GM12873 (cell line): Measurements from ENCODE around the gene HCN4.

Experiments
- CTCF ChIP-seq: IDR thresholded peaks from 2 replicates; pipeline ENCODE4 v1.5.1; 2012; ENCODE audit warnings: low read depth, mild to moderate bottlenecking, moderate library complexity, low read length, control low read depth; ENCODE audit not compliant: insufficient read depth; ENCODE audit errors: missing control alignments

HCN4 gene

GRCh38 chr15:73323374-73323955, 45.3 kb downstream of the HCN4 start:
- no peak for TF ChIP-seq CTCF

GRCh38 chr15:73322665-73323373, 45.9 kb downstream of the HCN4 start:
- TF ChIP-seq CTCF: no peak

GRCh38 chr15:73321496-73322450, 47.0 kb downstream of the HCN4 start:
- TF ChIP-seq CTCF: no peak

GRCh38 chr15:73320619-73321180, 48.1 kb downstream of the HCN4 start:
- no peak for TF ChIP-seq CTCF

- no peak for TF ChIP-seq CTCF
Measured at GRCh38 chr15:73319460-73320245, 49.1 kb downstream of the HCN4 start.

- no peak for TF ChIP-seq CTCF
Measured at GRCh38 chr15:73318463-73319351, 50.1 kb downstream of the HCN4 start.
